C4-2B (cell line): Measurements from ENCODE around the gene PATL1.

Experiments used
- ZFX ChIP-seq: fragments of 450-650 bp; IDR thresholded peaks from 2 replicates; pipeline ENCODE4 v1.6.1; 2017
- TF ChIP-seq, protein P1 (sequence below): fragments of 450-650 bp; conservative IDR thresholded peaks from 2 replicates; pipeline ENCODE4 v1.5.1; 2017; ENCODE audit warnings: mild to moderate bottlenecking

GRCh38 chr11:59625703-59626102 is 43.1 kb downstream of the PATL1 start:
- TF ChIP-seq, protein P1, sequence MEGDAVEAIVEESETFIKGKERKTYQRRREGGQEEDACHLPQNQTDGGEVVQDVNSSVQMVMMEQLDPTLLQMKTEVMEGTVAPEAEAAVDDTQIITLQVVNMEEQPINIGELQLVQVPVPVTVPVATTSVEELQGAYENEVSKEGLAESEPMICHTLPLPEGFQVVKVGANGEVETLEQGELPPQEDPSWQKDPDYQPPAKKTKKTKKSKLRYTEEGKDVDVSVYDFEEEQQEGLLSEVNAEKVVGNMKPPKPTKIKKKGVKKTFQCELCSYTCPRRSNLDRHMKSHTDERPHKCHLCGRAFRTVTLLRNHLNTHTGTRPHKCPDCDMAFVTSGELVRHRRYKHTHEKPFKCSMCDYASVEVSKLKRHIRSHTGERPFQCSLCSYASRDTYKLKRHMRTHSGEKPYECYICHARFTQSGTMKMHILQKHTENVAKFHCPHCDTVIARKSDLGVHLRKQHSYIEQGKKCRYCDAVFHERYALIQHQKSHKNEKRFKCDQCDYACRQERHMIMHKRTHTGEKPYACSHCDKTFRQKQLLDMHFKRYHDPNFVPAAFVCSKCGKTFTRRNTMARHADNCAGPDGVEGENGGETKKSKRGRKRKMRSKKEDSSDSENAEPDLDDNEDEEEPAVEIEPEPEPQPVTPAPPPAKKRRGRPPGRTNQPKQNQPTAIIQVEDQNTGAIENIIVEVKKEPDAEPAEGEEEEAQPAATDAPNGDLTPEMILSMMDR, result no peak
- no peak for TF ChIP-seq ZFX
